Measurements from ENCODE around the gene LRP4.

GRCh38 chr11:46905806-46906205, 12.5 kb downstream of the LRP4 start:
- no peak for TF ChIP-seq CTCF (IDR thresholded peaks at IDR 0.05)
- TF ChIP-seq POLR2A (IDR thresholded peaks at IDR 0.05), result no peak
